ENCODE data around the gene CHRND. TPM values are rescaled to one million over a fixed set of nuclear protein-coding genes. Genes with fewer than 3 reads are reported as not detected.
A peak's percentile ranks its signal among the peaks of the same experiment; 100 is the strongest.

The CHRND gene
- total and polyA plus RNA-seq, 2 experiments from 2014 or later: 0.10 to 0.11 TPM

DNA sequence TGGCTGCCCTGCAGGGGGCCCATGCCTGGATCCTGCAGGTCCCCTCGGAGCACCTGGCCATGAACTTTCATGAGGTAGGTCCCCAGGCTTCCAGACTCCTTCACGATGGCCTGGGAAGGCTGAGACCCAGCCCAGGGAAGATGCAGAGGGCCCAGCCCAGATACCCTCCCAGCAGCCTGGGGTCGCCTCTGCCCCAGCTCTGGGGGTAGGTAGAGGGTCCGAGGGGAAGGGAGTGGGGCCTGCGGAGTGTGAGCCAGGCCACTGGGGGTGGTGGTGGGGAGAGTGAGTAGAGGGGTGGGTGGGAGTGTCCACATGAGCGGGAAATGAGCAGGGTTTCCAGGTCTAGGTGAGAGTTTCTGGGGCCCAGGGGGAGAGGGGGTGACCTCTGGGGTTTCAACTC is 1.2 kb upstream of the CHRND start:
- H3K4me1 Mint-ChIP-seq: peaks cover 8% of the 10 kb centered on the region
- ATAC-seq: no peak
- Histone ChIP-seq H2AFZ (no peak overlapping the region), H3K4me3 (peak overlapping the region; percentile 68; the same call in 1 of the 2 replicates), H3K36me3 (ENCODE audit: insufficient read depth) (no peaks in the 10 kb centered on the region), H4K20me1 (replicated peaks; ENCODE audit: insufficient read depth) (no peaks in the 10 kb centered on the region; the same call in 1 of the 2 replicates), H3K27ac (ENCODE audit: low read depth) (no peak overlapping the region), H3K4me2 (peak overlapping the region; percentile 86; the same call in 1 of the 2 replicates), H3K79me2 (replicated peaks; ENCODE audit: insufficient read depth) (no peaks in the 10 kb centered on the region), H3K9me2 (ENCODE audit: insufficient read depth) (no peaks in the 10 kb centered on the region), H3K4me1 (ENCODE audit: insufficient read depth) (no peaks in the 10 kb centered on the region; the same call in 1 of the 2 replicates), H3F3A (replicated peaks; ENCODE audit: low read depth) (0 out of 2 replicates have a peak, but pooled peaks cover 3% of the 10 kb centered on the region), H3K27me3 (ENCODE audit: insufficient read depth) (peaks cover 44% of the 10 kb centered on the region)
- TF ChIP-seq, protein P1, sequence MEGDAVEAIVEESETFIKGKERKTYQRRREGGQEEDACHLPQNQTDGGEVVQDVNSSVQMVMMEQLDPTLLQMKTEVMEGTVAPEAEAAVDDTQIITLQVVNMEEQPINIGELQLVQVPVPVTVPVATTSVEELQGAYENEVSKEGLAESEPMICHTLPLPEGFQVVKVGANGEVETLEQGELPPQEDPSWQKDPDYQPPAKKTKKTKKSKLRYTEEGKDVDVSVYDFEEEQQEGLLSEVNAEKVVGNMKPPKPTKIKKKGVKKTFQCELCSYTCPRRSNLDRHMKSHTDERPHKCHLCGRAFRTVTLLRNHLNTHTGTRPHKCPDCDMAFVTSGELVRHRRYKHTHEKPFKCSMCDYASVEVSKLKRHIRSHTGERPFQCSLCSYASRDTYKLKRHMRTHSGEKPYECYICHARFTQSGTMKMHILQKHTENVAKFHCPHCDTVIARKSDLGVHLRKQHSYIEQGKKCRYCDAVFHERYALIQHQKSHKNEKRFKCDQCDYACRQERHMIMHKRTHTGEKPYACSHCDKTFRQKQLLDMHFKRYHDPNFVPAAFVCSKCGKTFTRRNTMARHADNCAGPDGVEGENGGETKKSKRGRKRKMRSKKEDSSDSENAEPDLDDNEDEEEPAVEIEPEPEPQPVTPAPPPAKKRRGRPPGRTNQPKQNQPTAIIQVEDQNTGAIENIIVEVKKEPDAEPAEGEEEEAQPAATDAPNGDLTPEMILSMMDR (conservative IDR thresholded peaks at IDR 0.05; ENCODE audit: low read depth in 2 of 2): no peak
- no peak for TF ChIP-seq REST (IDR thresholded peaks at IDR 0.05; ENCODE audit: unreplicated experiment)
- no peak for TF ChIP-seq EZH2 (IDR thresholded peaks at IDR 0.05; ENCODE audit: low read depth, unreplicated experiment)
- no peak for TF ChIP-seq JUNB (IDR thresholded peaks at IDR 0.05; ENCODE audit: unreplicated experiment)
- H3K27ac Mint-ChIP-seq: no peak overlapping the region
- no peaks in the 10 kb centered on the region; the same call in 2 of the 3 replicates for H3K36me3 Mint-ChIP-seq (ENCODE audit: low read depth)
- H3K9me3 Mint-ChIP-seq: no peaks in the 10 kb centered on the region
- no peak overlapping the region for H3K4me3 Mint-ChIP-seq
- no peak for DNase-seq (ENCODE audit: low spot score)
- peaks cover 46% of the 10 kb centered on the region for H3K27me3 Mint-ChIP-seq (ENCODE audit: insufficient read depth, low read depth, poor library complexity)

DNA sequence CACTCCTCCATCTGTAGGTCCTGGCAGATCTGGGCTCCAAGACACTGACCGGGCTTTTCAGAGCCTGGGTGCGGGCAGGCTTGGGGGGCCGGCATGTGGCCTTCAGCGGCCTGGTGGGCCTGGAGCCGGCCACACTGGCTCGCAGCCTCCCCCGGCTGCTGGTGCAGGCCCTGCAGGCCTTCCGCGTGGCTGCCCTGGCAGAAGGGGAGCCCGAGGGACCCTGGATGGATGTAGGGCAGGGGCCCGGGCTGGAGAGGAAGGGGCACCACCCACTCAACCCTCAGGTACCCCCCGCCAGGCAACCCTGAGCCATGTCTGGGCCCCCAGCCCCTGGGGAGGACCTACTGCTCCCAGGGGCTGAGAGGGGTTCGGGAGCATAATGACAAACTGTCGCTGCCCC is 761 bp upstream of the CHRND start:
- H3K27ac ChIP-seq (ENCODE audit: low read depth): no peak overlapping the region
- H3K4me3 Mint-ChIP-seq: no peak overlapping the region
- TF ChIP-seq EZH2phosphoT487 (IDR thresholded peaks at IDR 0.05; ENCODE audit: unreplicated experiment) (no peak), POLR2AphosphoS5 (IDR thresholded peaks at IDR 0.05; ENCODE audit: low read depth) (no peak), ZNF331 (CRISPR knock-in tag; IDR thresholded peaks at IDR 0.05; ENCODE audit: low read depth) (no peak), ZNF114 (CRISPR knock-in tag; IDR thresholded peaks at IDR 0.05) (no peak), JUNB (IDR thresholded peaks at IDR 0.05; ENCODE audit: unreplicated experiment) (no peak), NANOG (IDR thresholded peaks at IDR 0.05; ENCODE audit: borderline replicate concordance) (no peak)
- TF ChIP-seq, protein P1 (conservative IDR thresholded peaks at IDR 0.05; ENCODE audit: low read depth in 2 of 2): no peak

More for the DNA sequence above, 761 bp upstream of the CHRND start:
- Histone ChIP-seq H3K4me1 (ENCODE audit: insufficient read depth) (no peaks in the 10 kb centered on the region; the same call in 1 of the 2 replicates), H3K27me3 (ENCODE audit: insufficient read depth) (peaks cover 44% of the 10 kb centered on the region), H4K20me1 (replicated peaks; ENCODE audit: insufficient read depth) (no peaks in the 10 kb centered on the region; the same call in 1 of the 2 replicates), H2AFZ (no peak overlapping the region), H3F3A (replicated peaks; ENCODE audit: low read depth) (0 out of 2 replicates have a peak, but pooled peaks cover 3% of the 10 kb centered on the region), H3K79me2 (replicated peaks; ENCODE audit: insufficient read depth) (no peaks in the 10 kb centered on the region), H3K9me2 (ENCODE audit: insufficient read depth) (no peaks in the 10 kb centered on the region), H3K36me3 (ENCODE audit: insufficient read depth) (no peaks in the 10 kb centered on the region), H3K4me3 (no peak overlapping the region), H3K4me2 (no peak overlapping the region)
- ATAC-seq (no peak), DNase-seq (ENCODE audit: low spot score) (no peak)
- H3K27me3 Mint-ChIP-seq (ENCODE audit: insufficient read depth, low read depth, poor library complexity): peaks cover 46% of the 10 kb centered on the region
- no peaks in the 10 kb centered on the region; the same call in 2 of the 3 replicates for H3K36me3 Mint-ChIP-seq (ENCODE audit: low read depth)
- no peaks in the 10 kb centered on the region for H3K9me3 Mint-ChIP-seq
- H3K27ac Mint-ChIP-seq: no peak overlapping the region
- peaks cover 11% of the 10 kb centered on the region for H3K4me1 Mint-ChIP-seq

All from GM23338 (cell line).